GM12874 (cell line): ENCODE results near the gene ACAD9.

Experiments used
- TF ChIP-seq, protein P1 (sequence below): IDR thresholded peaks from 2 replicates; pipeline ENCODE4 v1.5.1; 2011; ENCODE audit warnings: low read depth, mild to moderate bottlenecking, control low read depth, low read length, moderate library complexity; ENCODE audit not compliant: insufficient read depth

The ACAD9 gene

DNA sequence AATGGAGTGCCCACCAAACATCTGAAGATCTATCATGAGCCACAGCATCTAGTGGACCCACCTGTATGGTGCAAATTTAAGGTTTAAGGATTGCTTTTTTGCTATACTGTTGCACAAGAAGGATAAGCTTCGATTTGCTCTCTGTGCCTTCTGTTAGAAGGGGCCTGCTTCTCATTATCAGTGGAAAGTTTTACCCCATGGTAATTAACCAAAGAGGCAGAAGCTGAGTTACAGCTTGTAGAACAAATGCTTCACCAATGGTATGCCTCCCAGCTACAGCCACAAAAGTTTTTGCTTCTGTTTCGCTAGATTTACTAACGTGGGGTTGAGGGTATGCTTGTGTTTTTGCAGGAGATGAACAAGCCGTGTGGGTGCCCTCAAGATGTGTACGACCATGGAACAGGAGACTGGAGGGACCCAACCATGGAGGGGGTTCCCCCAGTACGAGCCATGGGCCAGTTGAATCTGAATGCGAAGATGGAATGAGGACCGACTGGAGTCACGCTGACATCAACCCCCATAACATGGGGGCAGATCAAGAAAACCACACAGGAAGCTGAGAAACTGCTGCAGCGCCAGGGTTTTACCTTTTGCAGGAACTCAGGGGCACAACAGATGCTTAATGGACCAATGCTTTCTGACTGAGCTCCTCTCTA is 43.5 kb downstream of the ACAD9 start:
- TF ChIP-seq, protein P1, sequence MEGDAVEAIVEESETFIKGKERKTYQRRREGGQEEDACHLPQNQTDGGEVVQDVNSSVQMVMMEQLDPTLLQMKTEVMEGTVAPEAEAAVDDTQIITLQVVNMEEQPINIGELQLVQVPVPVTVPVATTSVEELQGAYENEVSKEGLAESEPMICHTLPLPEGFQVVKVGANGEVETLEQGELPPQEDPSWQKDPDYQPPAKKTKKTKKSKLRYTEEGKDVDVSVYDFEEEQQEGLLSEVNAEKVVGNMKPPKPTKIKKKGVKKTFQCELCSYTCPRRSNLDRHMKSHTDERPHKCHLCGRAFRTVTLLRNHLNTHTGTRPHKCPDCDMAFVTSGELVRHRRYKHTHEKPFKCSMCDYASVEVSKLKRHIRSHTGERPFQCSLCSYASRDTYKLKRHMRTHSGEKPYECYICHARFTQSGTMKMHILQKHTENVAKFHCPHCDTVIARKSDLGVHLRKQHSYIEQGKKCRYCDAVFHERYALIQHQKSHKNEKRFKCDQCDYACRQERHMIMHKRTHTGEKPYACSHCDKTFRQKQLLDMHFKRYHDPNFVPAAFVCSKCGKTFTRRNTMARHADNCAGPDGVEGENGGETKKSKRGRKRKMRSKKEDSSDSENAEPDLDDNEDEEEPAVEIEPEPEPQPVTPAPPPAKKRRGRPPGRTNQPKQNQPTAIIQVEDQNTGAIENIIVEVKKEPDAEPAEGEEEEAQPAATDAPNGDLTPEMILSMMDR, result no peak

DNA sequence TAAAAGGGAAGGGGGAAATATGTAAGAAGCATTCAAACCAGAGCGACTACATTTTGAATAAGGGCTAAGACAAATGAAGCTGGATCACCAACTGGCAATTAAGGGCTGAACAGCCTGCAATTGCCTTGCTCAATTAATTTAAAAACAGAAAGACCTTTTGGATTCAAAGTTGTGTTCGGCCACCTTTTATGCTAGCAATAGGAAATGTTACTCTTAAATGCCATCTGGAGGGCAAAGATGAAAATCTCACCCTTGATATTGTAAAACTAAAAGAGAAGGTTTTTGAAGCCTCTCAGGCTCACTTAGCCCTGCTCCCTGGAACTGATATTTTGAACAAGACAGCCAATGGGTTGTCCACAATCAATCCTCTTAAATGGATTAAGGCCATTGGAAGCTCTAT is 44.2 kb downstream of the ACAD9 start:
- TF ChIP-seq, protein P1, result no peak

- TF ChIP-seq, protein P1, result no peak
Measured at GRCh38 chr3:128929364-128929763, 49.9 kb downstream of the ACAD9 start.

DNA sequence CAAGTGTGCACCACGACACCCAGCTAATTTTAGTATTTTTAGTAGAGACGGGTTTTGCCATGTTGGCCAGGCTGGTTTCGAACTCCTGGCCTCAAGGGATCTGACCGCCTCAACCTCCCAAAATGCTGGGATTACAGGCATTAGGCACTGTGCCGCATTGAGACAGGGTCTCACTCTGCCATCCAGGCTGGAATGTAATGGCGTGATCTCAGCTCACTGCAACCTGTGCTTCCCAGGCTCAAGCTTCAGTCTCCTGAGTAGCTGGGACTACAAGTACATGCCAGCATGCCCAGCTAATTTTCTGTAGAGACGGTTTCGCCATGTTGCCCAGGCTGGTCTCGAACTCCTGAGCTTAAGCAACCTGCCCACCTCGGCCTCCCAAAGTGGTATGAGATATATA is 51.6 kb downstream of the ACAD9 start:
- TF ChIP-seq, protein P1, result no peak

GRCh38 chr3:128932516-128933212 is 53.2 kb downstream of the ACAD9 start:
- TF ChIP-seq, protein P1, result no peak

- TF ChIP-seq, protein P1, result no peak
Measured at GRCh38 chr3:128933213-128933921, 53.9 kb downstream of the ACAD9 start.

DNA sequence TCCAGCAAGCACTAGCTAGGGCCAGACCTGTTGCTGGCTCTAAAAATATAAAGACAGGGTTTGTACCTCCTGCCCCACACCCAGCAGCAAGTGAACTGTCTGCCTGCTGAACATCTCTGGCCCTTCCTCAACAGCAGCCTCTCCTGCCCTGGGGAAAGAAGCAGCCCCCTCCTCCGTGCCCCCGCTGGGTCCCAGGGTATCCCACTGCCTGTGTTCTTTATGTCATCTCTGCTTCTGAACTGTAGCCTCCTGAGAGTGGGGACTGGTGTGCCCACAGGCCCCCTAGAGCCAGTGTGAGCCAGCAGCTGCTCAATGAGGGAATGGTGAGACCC is 54.5 kb downstream of the ACAD9 start:
- TF ChIP-seq, protein P1, result no peak
